Keratinocyte (primary cell): ENCODE measurements around the gene SPSB2. TPM values are rescaled to one million over a fixed set of nuclear protein-coding genes. Genes with fewer than 3 reads are reported as not detected.
A peak's percentile ranks its signal among the peaks of the same experiment; 100 is the strongest.

Experiments used
- DNase-seq: peaks from one replicate; pipeline ENCODE4 v3.0.0-alpha.2; 2011; ENCODE audit warnings: low read depth, missing footprints, low spot score
- FAIRE-seq: peaks from 2 replicates; lab custom pipeline; 2011; peaks lifted over from hg19 to GRCh38; lab: Jason Lieb, UNC
- H2AFZ ChIP-seq: 2 replicates; pipeline ENCODE4 v1.6.0; 2012; ENCODE audit warnings: low read length, control low read depth, inconsistent platforms; ENCODE audit not compliant: control insufficient read depth
- H3K27ac ChIP-seq: 2 replicates; pipeline ENCODE4 v1.5.1; 2011; ENCODE audit warnings: low read length; ENCODE audit not compliant: control insufficient read depth, insufficient read depth
- H3K27me3 ChIP-seq: 3 replicates; pipeline ENCODE4 v1.6.0; 2011; ENCODE audit warnings: low read length; ENCODE audit not compliant: control insufficient read depth, insufficient read depth; ENCODE audit errors: extremely low read depth
- H3K36me3 ChIP-seq, 2 experiments: 2 replicates in 1 of 2; 3 replicates in 1 of 2; pipeline ENCODE4 v1.5.1; 2011; ENCODE audit warnings: low read length in 2 of 2, mild to moderate bottlenecking in 1 of 2; ENCODE audit not compliant: control insufficient read depth in 2 of 2, insufficient read depth in 2 of 2; ENCODE audit errors: extremely low read depth in 1 of 2
- H3K4me1 ChIP-seq: 3 replicates; pipeline ENCODE4 v1.5.1; 2011; ENCODE audit warnings: low read length; ENCODE audit not compliant: control insufficient read depth, insufficient read depth; ENCODE audit errors: extremely low read depth
- H3K4me2 ChIP-seq: 3 replicates; pipeline ENCODE4 v1.6.0; 2011; ENCODE audit warnings: low read depth, low read length; ENCODE audit not compliant: control insufficient read depth, insufficient read depth; ENCODE audit errors: extremely low read depth
- H3K4me3 ChIP-seq, 3 experiments: fragments of 200-600 bp in 1 of 3; sonication (generic) in 1 of 3; 2 replicates in 2 of 3; 3 replicates in 1 of 3; pipeline ENCODE4 v1.5.1; 2011 to 2016; ENCODE audit warnings: low read length in 3 of 3, mild to moderate bottlenecking in 3 of 3, control low read depth in 2 of 3, inconsistent platforms in 1 of 3, low read depth in 1 of 3, mixed read lengths in 1 of 3, mixed run types in 1 of 3, moderate library complexity in 1 of 3; ENCODE audit not compliant: control insufficient read depth in 2 of 3, insufficient read depth in 2 of 3; ENCODE audit errors: extremely low read depth in 1 of 3
- H3K79me2 ChIP-seq: 2 replicates; pipeline ENCODE4 v1.6.0; 2012; ENCODE audit warnings: low read length; ENCODE audit not compliant: control insufficient read depth, insufficient read depth
- H3K9ac ChIP-seq: 3 replicates; pipeline ENCODE4 v1.6.0; 2011; ENCODE audit warnings: low read length; ENCODE audit not compliant: control insufficient read depth, insufficient read depth; ENCODE audit errors: extremely low read depth
- H3K9me1 ChIP-seq: 3 replicates; pipeline ENCODE4 v1.6.0; 2011; ENCODE audit warnings: low read length; ENCODE audit not compliant: control insufficient read depth, insufficient read depth; ENCODE audit errors: extremely low read depth
- H3K9me3 ChIP-seq: 2 replicates; pipeline ENCODE4 v1.5.1; 2012; ENCODE audit warnings: low read depth, low read length; ENCODE audit not compliant: control insufficient read depth
- H4K20me1 ChIP-seq: 3 replicates; pipeline ENCODE4 v1.6.0; 2011; ENCODE audit warnings: low read length; ENCODE audit not compliant: control insufficient read depth, insufficient read depth; ENCODE audit errors: extremely low read depth
- CTCF ChIP-seq, 3 experiments: IDR thresholded peaks in 1 of 3; conservative IDR thresholded peaks in 1 of 3; optimal IDR thresholded peaks in 1 of 3; 2 replicates in 2 of 3; 3 replicates in 1 of 3; pipeline versions ENCODE3 to v1.5.1; 2011; ENCODE audit warnings: low read length in 3 of 3, mild to moderate bottlenecking in 3 of 3, moderate library complexity in 2 of 3, control low read depth in 1 of 3, inconsistent platforms in 1 of 3; ENCODE audit not compliant: insufficient read depth in 2 of 3; ENCODE audit errors: extremely low read depth in 1 of 3
- EZH2 ChIP-seq: IDR thresholded peaks from one replicate; pipeline ENCODE4 v1.6.1; 2012; ENCODE audit warnings: inconsistent platforms, mild to moderate bottlenecking, low read length, moderate library complexity
- dilution Hi-C: fragments of 300-500 bp; cut with MboI; formaldehyde crosslinking; loops from one replicate; pipeline ENCODE4 v1.7.0; 2020; ENCODE audit warnings: low sequenced_read_pairs; ENCODE audit not compliant: extremely low pct_ligation_motif_present
- polyA plus RNA-seq, 5 experiments: library from polyadenylated mRNA; depleted of rRNA in 3 of 5; stranded (reverse) in 3 of 5; stranded (forward) in 1 of 5; unstranded in 1 of 5; fragments of >200 nt; gene quantifications; 1 replicate in 1 of 5; 2 replicates in 3 of 5; 3 replicates in 1 of 5; pipeline versions ENCODE4 v1.2.1 to v1.2.3, GENCODE V29; 2011 to 2012; ENCODE audit warnings: missing spikeins in 2 of 5, low read depth in 1 of 5, low replicate concordance in 1 of 5

Gene SPSB2
- polyA plus RNA-seq, 1 donor (not counting 4 experiments of a cell fraction or from before 2014, with no cell fraction given) = 4.9 TPM

GRCh38 chr12:6824901-6825381 lies 48.2 kb downstream of the SPSB2 start:
- H4K20me1 ChIP-seq = no peaks in the 10 kb centered on the region
- peak overlapping the region in 1 of 3 experiments; percentile 37 for H3K4me3 ChIP-seq
- H3K9ac ChIP-seq = no peak overlapping the region
- DNase-seq (no peak), FAIRE-seq (peak; percentile 5)
- no peaks in the 10 kb centered on the region for H3K36me3 ChIP-seq
- H3K79me2 ChIP-seq = no peaks in the 10 kb centered on the region
- H2AFZ ChIP-seq = no peak overlapping the region
- H3K9me1 ChIP-seq = no peaks in the 10 kb centered on the region
- dilution Hi-C loops = no loop called here
- peak overlapping the region; percentile 56 for H3K4me2 ChIP-seq
- peaks cover 74% of the 10 kb centered on the region for H3K27me3 ChIP-seq
- H3K4me1 ChIP-seq = peaks cover 12% of the 10 kb centered on the region
- no peak overlapping the region for H3K27ac ChIP-seq
- TF ChIP-seq EZH2 = peak; percentile 18
- no peak for TF ChIP-seq CTCF (optimal IDR thresholded peaks at IDR 0.05 in 1 of 3, IDR thresholded peaks at IDR 0.05 in 1 of 3, conservative IDR thresholded peaks at IDR 0.05 in 1 of 3; ENCODE audit: extremely low read depth in 1 of 3, insufficient read depth in 2 of 3, low read length in 3 of 3)
- H3K9me3 ChIP-seq = no peaks in the 10 kb centered on the region

- Histone ChIP-seq H2AFZ (no peak overlapping the region), H3K4me2 (no peak overlapping the region), H3K27ac (no peak overlapping the region), H3K4me3 (no peak overlapping the region), H4K20me1 (no peaks in the 10 kb centered on the region), H3K9ac (no peak overlapping the region), H3K79me2 (no peaks in the 10 kb centered on the region), H3K4me1 (peaks cover 12% of the 10 kb centered on the region), H3K9me3 (no peaks in the 10 kb centered on the region), H3K9me1 (no peaks in the 10 kb centered on the region), H3K36me3 (no peaks in the 10 kb centered on the region), H3K27me3 (peaks cover 73% of the 10 kb centered on the region)
- TF ChIP-seq CTCF (optimal IDR thresholded peaks at IDR 0.05 in 1 of 3, IDR thresholded peaks at IDR 0.05 in 1 of 3, conservative IDR thresholded peaks at IDR 0.05 in 1 of 3; ENCODE audit: extremely low read depth in 1 of 3, insufficient read depth in 2 of 3, low read length in 3 of 3) (no peak), EZH2 (no peak)
- dilution Hi-C loops = no loop called here
- DNase-seq (no peak), FAIRE-seq (no peak)
These were observed 48.9 kb downstream of the SPSB2 start for GRCh38 chr12:6824085-6824775.
